Activated CD8-positive, alpha-beta memory T cell treated with anti-CD3 and anti-CD28 coated beads, Interleukin-2, amount 50 U/mL, for 24 hours (primary cell): ENCODE measurements around the gene PSMA1.

Experiments used
- DNase-seq: peaks from one replicate; pipeline ENCODE4 v3.0.0-alpha.2; 2020; ENCODE audit errors: extremely low read depth

The PSMA1 gene

DNA sequence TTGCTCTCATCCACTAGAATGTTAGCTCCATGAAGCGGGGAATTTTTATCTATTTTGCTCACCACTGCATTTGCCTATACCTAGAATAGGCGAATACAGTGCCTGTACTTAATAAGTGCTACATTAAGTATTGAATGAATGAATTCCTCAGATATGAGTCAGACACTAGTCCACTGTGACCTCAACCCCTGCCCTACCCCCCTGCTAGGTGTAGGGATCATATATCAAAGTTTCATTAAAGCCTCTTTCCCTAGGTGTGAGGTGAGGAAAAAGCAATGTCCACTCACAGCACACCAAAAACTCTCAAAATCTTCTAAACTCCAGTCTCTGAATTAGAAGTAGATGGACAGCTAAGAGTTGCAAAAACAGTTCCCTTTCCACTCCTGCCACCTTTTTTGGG lies 9.8 kb upstream of the PSMA1 start:
- DNase-seq = no peak

DNA sequence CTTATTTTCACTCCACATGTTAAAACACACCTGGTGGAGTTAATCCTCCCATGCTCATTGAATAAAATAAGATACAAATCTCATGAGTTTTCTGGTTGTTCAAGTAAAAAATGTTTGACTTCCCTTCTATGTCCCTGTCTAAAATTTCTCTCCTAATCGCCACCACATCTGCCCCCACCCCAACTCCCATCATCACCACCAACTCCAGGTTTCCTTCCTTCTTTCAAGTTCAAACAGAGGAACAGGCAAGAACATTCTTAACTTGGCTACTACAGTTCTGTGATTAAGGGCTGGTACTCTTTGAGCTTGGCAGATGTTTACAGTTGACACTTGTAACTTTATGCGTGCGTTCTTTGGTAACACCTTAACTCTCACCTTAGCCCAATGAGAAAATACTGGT lies 9.1 kb upstream of the PSMA1 start:
- no peak for DNase-seq

DNA sequence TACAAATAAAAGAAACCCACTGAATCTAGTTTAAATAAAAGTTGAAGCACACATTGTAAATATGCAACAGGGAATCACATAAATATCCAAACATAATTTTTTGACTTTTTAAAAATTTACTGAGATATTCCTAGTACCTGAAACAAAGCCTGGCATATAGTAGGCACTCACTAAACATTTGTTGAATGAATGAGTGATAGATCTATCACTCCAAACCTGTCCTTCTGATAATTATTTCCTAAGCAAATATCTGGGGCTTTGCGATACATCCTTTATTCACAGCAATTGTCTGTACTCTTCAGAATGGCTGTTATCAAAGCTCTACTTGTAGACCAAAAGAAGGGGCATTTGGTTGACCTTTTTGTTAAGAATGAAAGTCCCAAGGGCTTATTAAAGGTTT lies 2.6 kb upstream of the PSMA1 start:
- DNase-seq = no peak

DNA sequence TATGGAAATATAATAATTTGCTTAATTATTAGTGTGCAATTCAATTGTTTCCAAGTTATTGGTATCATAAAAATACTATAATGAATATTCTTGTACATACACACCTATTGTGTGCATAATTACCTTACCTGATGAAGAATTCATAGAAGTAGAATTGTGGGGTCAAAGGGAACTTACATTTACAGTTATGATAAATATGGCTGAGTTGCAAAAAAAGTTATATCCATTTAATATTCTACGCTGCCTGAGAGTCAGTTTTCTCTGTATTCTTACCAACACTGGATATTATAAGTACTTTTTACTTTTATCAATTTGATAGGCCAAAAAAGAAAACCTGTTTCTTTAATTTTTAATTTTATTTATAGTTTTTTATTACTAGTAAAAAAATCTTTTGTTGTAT lies 2.1 kb upstream of the PSMA1 start:
- no peak for DNase-seq

DNA sequence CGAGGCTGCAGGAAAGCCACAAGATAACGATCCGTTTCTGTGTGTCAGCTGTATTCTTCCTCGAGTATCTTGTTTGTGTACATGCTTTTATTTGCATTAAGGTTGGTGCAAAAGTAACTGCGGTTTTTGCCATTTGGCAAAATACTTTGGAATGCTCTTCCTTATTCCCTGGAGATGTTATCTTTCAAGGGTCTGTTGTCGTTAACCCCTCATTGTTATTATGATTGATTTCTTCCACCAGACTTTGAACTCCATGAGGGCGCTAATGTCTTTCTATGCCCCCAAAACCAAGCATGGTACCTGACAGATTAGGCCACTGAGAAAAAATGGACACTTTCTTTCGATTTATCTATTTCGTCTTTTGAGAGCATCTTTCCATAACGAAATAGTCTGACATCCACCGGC lies 563 bp upstream of the PSMA1 start:
- DNase-seq = no peak

DNA sequence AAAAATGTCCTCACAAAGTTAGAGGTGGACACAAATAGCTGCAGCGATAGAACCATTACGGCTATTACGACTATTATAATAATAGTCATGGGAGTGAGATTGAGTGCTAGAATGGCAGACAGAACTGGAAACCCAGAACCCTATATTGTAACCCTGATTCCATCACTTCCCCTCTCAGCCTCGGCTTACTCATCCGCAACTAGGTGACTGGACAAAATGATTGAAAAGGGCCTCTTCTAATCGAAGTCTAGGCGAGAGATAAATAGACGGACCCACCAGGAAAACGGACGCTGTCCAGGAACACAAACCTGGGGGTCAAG lies 629 bp downstream of the PSMA1 start:
- DNase-seq = no peak

DNA sequence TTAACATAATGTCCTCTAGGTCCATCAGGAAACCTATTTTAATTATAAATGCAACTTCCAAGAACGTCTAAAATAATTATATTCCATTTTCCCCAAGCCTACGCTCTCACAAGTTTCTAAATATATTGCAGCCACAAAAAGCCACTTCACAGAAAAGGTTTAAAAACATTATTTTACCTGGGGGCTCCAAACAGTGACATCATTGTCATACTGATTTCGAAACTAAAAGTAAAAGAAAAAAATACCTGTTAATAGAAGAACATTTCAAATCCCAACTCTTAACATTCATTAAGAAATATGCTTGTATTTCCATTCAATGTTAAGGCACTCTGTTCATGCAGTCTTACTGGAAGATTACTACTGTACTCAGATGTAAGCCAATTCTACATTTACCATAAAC lies 1.4 kb downstream of the PSMA1 start:
- DNase-seq = no peak

DNA sequence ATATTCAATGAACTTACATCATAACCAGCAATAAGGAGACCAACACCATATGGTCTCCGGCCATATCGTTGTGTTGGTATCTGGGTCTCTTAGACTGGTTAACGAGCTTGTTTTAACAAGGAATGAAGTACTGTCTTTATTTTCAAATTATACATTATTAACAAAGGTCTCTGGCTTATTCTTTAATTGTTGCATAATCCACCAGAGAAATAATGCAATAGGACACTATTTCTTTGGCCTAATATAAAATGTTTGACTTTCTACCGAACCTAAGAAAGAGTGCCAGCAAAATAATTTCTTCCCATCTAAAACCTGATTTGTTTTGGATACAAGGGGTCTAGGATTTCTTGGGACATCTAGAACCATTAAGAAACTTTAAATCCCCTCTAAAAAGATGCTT lies 6.4 kb downstream of the PSMA1 start:
- DNase-seq = no peak

DNA sequence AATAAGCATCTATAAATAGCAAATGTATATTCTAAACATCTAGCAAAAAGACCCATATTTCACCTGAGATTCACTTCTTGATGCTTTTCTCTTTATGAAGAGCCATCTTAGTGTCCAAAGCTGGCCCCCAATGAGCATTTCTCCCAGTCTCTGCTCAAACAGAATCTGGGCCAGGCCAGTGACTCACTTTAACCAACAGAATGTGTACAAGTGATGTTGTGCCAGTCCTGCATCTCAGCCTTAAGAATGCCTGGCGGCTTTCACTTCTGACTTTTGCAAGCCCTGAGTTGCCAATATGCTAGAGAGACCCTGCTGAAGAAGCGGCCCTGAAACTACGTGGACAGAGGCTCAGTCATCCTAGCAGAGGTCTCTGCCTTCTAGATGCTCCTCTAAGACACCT lies 13.7 kb downstream of the PSMA1 start:
- DNase-seq = no peak

DNA sequence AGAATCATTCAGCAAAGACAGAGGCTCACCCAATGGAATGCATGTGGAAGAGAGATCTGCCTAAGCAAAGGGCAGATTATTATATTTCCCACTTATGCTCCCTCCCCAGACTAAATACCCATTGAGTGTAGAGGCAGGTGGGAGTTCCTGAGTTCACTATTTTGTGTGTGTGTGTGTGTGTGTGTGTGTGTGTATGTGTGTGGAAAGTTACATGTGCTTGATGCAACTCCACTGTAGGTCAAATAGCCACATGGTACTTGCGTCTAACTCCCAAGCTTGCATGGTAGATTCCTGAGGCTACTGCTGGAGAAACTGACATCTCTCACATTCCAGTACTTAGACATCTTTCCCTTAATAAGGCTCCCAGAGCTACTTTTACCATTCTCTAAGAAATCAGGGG lies 17.2 kb downstream of the PSMA1 start:
- no peak for DNase-seq

DNA sequence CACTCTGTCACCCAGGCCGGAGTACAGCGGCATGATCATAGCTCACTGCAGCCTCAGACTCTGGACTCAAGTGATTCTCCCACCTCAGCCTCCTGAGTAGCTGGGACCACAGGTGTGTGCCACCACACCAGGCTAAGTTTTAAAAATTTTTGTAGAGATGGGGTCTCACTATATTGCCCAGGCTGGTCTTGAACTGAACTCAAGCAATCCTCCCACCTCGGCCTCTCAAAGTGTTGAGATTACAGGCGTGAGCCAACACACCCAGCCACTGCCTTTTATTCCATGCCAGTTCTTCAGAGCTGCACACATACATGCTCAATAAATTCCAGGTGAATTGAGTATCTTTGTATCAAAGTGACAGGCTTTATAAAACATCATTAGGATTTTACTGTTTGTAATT lies 18.1 kb downstream of the PSMA1 start:
- DNase-seq = no peak

DNA sequence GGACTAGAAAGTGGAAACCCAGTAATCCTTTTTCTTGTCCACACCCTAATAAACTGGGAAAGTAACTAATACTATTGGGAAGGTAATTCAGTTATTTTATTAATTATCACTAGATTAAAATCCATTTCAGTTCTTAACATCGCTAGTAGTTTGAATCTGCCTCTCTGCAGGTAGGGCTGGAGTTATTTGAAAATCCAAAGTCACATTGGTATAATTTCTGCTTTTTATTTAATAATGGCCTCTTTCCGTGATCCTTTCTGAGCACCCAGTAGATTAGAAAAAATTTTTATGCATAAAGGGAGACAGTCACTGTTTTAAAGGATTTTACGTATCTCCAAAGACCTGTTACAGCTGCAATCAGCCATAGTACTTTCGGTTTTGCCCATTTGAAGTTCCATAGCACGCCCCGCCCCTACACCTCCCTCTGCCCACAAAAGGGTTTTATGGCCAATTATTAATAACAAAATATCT lies 20.0 kb downstream of the PSMA1 start:
- no peak for DNase-seq

DNA sequence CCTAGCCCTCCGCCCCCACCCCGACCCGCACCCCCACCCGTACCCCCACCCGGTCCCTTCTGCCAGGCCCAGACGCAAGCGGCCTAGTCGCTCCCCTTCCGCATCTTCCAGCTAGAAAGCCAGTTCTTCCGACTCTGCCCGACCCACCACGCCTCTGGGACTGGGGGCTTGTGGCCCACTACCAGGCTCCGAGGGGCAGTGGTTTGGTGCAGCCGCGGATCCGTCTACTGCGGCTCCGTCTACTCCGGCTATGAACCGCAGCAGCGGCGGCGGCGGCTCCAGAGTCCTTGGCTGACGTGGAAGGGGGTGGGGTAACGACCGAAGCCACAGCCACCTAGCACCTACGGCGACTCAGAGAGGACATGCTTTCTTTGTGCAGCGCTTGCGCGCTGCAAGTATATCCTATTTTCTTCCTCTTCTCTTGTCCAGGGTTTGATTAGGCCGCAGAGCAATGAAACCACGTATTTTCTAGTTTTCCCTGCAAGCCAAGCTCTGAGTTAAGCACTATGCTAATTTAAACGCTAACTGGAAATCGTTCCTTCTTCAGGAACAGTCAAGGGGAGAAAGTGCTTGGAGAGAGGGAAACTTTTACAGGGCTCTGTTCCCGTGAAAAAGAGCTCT lies 20.5 kb downstream of the PSMA1 start, which contains the start of gene COPB1:
Gene COPB1 (minus strand): TSS at position 252 of the 621 bp plus-strand sequence. CDS start 883 bp downstream, outside the sequence.
- peak; percentile 78 for DNase-seq

DNA sequence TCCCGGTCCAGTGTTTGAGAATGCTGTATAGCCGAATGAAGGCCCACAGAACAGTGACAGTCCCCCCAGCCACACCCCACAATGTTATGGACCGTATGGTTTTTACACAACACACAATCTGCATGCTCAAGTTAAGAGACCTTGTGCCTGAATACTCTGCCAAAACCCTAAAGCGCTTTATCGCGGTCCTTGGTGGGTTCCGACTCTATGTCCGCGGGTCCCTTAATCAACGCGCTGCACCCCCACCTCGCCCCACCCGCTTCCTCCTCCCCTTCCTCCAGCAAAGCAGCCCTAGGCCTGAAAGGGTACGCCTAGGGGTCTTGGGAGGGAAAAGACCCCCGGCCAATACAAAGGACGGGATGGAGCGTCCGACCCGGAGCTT lies 21.0 kb downstream of the PSMA1 start:
- DNase-seq = no peak

DNA sequence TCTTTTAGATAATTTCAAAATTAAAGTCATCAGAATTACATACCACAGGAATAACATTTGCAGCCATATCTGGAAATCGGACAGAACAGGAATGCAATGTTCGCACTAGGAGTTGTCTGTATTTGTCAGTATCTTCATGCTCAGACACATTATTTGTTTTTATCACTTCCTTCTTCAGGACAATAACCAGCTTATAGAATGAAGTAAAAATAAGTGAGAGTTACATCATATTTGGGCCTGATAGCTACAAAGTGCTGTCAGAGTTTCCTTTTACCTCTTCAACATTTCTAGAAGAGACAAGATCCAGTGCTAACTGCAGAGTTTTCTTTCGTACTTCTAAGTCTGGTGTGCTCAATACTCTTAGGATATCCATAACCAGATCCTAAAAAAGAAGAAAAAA lies 39.5 kb downstream of the PSMA1 start:
- no peak for DNase-seq

DNA sequence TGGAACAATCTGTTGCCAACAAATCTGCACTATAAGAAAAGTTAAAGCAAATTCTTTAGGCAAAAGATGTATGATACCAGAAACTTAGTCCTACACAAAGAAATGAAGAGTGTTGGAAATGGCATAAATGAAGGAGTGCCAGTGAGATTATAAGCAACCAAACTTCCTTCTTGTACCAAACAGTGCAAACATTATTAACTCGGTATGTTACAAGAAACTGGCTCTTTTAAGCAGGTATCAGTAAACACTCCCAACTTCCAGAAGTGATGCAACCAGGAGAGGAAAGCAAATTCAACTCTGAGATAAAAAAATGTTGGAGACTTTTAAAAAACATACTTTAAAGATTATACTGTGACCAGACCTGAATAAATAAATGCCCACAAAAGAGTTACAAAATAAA lies 49.1 kb downstream of the PSMA1 start:
- DNase-seq = no peak

DNA sequence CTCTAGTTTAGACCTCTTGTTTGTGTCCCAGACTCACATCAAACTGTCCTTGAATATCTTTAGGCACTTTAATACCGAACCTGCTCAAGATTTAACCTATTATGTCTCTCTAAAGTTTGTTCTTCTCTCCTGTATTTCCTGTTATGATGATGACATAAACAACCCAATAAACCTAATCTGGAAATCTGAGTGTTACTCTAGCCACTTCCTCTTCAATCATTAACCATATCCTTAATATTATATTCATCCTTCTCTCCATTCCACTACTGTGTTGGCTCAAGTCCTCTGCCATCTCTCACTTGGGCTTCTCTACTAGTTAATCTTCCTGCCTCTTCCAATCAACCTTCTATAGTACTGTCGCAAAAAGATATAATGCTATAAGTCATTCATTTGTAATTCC lies 56.6 kb downstream of the PSMA1 start:
- DNase-seq = no peak

DNA sequence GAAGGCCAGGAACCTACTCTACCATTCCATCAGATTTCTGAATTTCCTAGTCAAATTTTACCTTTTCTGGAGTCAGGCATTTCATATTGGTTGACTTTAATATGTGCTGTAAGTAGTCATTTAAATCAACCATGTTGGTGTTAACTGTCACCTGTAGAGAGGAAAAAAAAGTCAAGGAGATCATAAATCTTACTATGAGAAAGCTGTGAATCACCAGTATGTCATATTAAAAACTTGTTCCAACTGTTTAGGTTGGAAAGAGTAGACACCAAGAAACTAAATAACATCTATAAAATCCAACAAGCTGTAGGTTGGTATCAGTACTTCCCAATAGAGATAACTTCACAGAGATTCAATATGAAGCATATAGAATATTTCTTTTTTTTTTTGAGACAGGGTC lies 60.0 kb downstream of the PSMA1 start:
- DNase-seq = no peak

DNA sequence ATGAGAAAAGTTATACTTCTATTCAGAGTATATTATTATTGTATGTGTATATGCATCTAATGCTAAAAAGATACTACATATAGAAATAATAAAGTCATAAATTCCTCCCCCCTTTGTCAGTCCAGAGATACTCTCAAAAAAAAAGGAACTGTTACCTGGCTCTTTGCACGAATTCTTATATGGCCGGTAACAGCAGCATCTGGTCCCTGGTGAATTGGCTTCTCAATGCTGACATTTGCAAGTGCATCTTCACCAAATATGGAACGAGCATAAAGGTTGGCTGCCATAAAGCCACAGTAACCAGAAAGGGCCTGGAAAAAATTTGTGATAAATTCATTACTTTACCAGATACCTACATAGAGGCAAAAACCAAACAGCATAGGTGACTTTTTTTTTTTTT lies 61.8 kb downstream of the PSMA1 start:
- DNase-seq = no peak

DNA sequence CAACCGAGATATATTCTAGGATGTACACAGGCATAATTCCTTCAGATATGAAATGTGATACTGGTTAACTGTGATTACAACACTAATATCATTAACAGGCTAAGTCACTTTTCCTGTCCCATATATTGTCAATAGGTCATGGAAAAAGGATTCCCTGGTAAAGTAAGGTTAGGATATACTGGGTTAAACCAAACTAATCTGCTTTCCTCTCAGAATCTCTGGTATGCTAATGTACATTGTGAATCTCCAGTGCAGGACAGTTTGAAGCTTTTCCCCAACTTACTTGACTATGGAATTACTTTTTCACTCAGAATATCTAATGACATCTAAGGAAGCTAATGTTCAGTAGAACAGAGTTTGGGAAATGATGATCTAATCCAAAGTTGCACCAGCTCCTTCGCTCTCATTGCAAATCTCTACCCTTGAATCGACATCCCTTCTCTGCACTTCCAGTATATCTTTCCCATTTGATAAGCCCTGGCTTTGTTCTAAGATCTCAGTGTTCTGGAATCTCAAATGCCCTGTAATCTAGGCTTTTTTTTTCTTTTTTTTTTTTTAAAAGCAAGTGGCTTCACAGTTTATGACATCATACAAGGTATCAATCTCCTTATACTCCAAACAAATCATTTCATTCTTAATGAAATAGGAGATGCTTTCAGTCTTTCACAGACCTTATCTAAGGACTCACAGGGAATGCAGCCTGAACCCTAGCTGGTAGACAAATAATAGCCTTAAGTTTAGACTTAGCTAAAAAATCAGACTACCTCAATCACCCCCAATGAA lies 64.3 kb downstream of the PSMA1 start:
- DNase-seq = no peak
